GM19193 (cell line): ENCODE results near the gene OPRL1.

Source experiments
- POLR2A ChIP-seq: IDR thresholded peaks from 4 replicates; pipeline ENCODE4 v1.6.1; 2011; ENCODE audit not compliant: insufficient read depth, insufficient read length; ENCODE audit errors: extremely low read depth

Gene OPRL1

GRCh38 chr20:64095927-64096326 is 16.0 kb downstream of the OPRL1 start:
- TF ChIP-seq POLR2A = no peak

DNA sequence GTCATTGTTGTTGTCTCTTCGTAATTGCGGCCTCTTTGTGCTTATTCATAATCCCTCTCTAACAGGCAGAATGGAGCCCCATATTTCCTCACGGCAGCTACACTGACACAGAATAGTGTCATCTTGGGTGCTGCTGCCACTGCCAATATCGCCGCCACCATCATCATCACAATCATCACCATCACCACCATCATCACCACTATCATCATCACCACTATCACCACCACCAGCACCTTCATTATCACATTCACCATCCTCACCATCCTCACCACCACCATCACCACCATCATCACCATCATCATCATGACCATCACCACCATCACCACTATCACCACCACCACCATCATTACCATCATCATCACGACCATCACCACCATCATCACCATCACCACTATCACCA is 16.7 kb downstream of the OPRL1 start:
- TF ChIP-seq POLR2A = no peak

DNA sequence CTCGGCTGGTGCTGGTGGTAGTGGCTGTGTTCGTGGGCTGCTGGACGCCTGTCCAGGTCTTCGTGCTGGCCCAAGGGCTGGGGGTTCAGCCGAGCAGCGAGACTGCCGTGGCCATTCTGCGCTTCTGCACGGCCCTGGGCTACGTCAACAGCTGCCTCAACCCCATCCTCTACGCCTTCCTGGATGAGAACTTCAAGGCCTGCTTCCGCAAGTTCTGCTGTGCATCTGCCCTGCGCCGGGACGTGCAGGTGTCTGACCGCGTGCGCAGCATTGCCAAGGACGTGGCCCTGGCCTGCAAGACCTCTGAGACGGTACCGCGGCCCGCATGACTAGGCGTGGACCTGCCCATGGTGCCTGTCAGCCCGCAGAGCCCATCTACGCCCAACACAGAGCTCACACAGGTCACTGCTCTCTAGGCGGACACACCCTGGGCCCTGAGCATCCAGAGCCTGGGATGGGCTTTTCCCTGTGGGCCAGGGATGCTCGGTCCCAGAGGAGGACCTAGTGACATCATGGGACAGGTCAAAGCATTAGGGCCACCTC is 18.7 kb downstream of the OPRL1 start:
- TF ChIP-seq POLR2A = no peak

- no peak for TF ChIP-seq POLR2A
Observed at GRCh38 chr20:64099086-64099786, 19.4 kb downstream of the OPRL1 start.

GRCh38 chr20:64099880-64100565 is 20.1 kb downstream of the OPRL1 start:
- TF ChIP-seq POLR2A = no peak

DNA sequence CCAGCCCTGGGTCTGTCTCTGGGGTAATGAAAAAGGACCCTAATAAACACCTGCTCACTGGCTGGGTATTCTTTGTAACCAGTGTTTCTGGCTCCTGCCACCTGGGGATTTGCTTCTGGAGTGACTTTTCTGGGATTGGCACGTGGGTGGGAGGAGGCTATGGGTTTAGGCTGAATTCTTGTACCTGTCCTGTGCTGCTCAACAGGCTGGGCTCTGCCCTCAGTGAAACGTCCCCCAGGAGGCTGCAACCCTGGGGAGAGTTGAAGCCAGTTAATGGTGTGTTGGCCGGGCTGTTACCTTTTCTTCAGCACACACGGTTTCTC is 20.6 kb downstream of the OPRL1 start:
- no peak for TF ChIP-seq POLR2A

DNA sequence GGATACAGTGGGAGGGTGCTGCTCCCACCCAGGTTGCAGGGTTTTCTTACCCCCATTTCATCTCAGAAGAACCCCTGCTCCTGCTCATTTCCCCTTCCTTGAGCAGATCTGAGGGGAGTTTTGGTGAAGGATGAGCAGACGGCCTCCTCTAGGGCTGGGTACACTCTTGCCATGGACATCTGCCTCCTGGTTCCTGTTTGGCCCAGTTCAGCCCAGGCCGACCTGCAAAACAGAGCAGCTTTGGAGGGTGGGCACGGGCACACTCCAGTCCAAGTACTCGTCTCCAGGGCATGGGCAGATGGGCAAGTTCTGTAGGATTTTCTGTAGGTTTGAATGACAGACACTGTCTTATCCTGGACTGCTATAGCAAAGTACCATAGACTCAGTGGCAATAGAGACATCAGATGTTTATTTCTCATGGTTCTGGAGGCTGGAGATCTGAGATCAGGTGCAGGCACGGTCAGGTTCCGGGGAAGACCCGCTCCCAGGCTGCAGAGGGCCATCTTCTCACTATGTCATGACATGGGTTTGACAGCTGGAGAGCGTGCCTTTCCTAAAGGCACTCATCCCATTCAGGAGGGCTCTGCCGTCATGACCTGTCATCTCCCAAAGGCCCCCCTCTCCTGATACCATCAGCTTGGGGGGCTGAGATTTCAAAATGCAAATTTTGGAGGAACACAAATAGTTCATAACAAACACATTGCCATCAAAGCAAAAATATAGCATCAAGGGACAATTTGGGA is 21.2 kb downstream of the OPRL1 start:
- no peak for TF ChIP-seq POLR2A

GRCh38 chr20:64101731-64102621 is 22.1 kb downstream of the OPRL1 start:
- TF ChIP-seq POLR2A = no peak

- TF ChIP-seq POLR2A = no peak
Observed at GRCh38 chr20:64102647-64103354, 22.9 kb downstream of the OPRL1 start.

GRCh38 chr20:64103871-64104666 is 24.2 kb downstream of the OPRL1 start:
- TF ChIP-seq POLR2A = no peak

GRCh38 chr20:64104667-64105451 is 25.0 kb downstream of the OPRL1 start:
- no peak for TF ChIP-seq POLR2A

DNA sequence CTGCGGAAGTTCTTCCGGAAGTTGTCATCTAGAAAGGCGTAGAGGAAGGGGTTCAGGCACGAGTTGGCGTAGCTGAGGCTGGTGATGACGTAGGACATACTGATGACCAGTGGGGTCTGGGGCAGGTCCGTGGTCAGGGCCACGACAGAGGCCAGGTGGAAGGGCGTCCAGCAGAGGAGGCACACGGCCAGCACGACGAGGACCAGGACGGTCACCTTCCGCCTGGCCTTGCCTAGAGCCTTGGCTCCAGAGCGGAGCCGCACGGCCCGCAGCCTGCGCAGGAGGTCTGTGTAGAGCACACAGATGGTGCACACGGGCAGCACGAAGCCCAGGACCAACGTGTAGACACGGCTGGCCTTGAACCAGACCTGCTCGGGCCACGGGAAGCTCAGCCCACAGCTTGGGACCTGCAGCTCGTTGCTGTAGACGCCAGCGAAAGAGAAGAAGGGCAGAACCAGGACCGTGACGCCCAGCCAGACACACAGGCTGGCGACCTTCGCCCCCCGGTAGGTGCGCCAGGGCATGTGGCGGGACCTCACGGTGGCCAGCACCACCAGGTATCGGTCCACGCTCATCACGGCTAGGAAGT is 26.1 kb downstream of the OPRL1 start:
- TF ChIP-seq POLR2A = no peak
